ENCODE results near the gene LNP1. TPM values are rescaled to one million over a fixed set of nuclear protein-coding genes. Genes with fewer than 3 reads are reported as not detected.

LNP1 gene
- total RNA-seq, 2 experiments from 2014 or later: 1.9 to 2.4 TPM

Other genes starting within 250 kb of the LNP1 start
- 10 to 100 TPM; 26.5 to 29.3 TPM for gene TBC1D23, start 140.5 kb upstream of the LNP1 start, total RNA-seq
- gene NIT2, start 66.8 kb upstream of the LNP1 start, total RNA-seq: 10 to 100 TPM; 36.8 to 38.8 TPM
- 10 to 100 TPM; 37.4 to 38.8 TPM for gene TOMM70, start 450 bp upstream of the LNP1 start, total RNA-seq
- gene TMEM45A, start 91.1 kb downstream of the LNP1 start, total RNA-seq: 1 to 10 TPM; 1.1 to 1.3 TPM
- not detected for gene ADGRG7, start 208.1 kb downstream of the LNP1 start, total RNA-seq